HepG2 (cell line): Measurements from ENCODE around the gene BCDIN3D. TPM values are rescaled to one million over a fixed set of nuclear protein-coding genes. Genes with fewer than 3 reads are reported as not detected.
A peak's percentile ranks its signal among the peaks of the same experiment; 100 is the strongest.

Experiments
- ATAC-seq: fragments of 200-7000 bp; cut with Tn5 transposase; 3 replicates; pipeline ENCODE4 v1.9.1; 2020; ENCODE audit warnings: mild to moderate bottlenecking, moderate library complexity
- BruUV-seq: library from RNA; stranded (reverse); fragments of 400-500 nt; replicated peaks from 2 replicates; lab custom pipeline; 2021; lab: Mats Ljungman, UMichigan
- CTCF ChIA-PET: fragments of 300-600 bp; formaldehyde crosslinking; extraction: SDS; loops from one replicate; lab custom pipeline; 2021; ENCODE audit warnings: low total read pairs, inconsistent platforms, low intra/inter-chr PET ratio; lab: Yijun Ruan, JAX
- POLR2A ChIA-PET: fragments of 350-600 bp; sonication (Branson Sonifier 250); formaldehyde crosslinking; loops from one replicate; lab custom pipeline; 2020; ENCODE audit warnings: antibody characterized with exemption, inconsistent platforms; lab: Yijun Ruan, JAX
- DNase-seq: peaks from one replicate; pipeline ENCODE4 v3.0.0-alpha.2; 2015; ENCODE audit warnings: low spot score
- FAIRE-seq: peaks from 3 replicates; lab custom pipeline; 2011; peaks lifted over from hg19 to GRCh38; lab: Jason Lieb, UNC
- H2AFZ ChIP-seq: one replicate; pipeline ENCODE4 v1.6.1; 2011; ENCODE audit warnings: low read length, inconsistent platforms
- H3K27ac ChIP-seq: fragments of 300-600 bp; 3 replicates; pipeline ENCODE4 v1.8.0; 2011; ENCODE audit warnings: mixed run types, mild to moderate bottlenecking, mixed read lengths, low read length, inconsistent platforms; ENCODE audit not compliant: insufficient read depth; ENCODE audit errors: extremely low read length
- H3K27me3 ChIP-seq, 2 experiments: fragments of 200-600 bp in 1 of 2; 2 replicates in 1 of 2; 3 replicates in 1 of 2; pipeline versions ENCODE4 v1.6.0 to v1.8.0; 2011; ENCODE audit warnings: low read length in 2 of 2, mild to moderate bottlenecking in 2 of 2, moderate library complexity in 2 of 2, inconsistent platforms in 1 of 2; ENCODE audit not compliant: insufficient read depth in 2 of 2, control insufficient read depth in 1 of 2
- H3K36me3 ChIP-seq, 2 experiments: fragments of 200-600 bp in 1 of 2; replicated peaks in 1 of 2; 2 replicates in 1 of 2; 3 replicates in 1 of 2; pipeline versions ENCODE4 v1.5.1 to v1.8.0; 2011; ENCODE audit warnings: low read length in 2 of 2, inconsistent platforms in 1 of 2; ENCODE audit not compliant: insufficient read depth in 2 of 2, control insufficient read depth in 1 of 2
- H3K4me1 ChIP-seq: 2 replicates; pipeline ENCODE4 v1.5.1; 2012; ENCODE audit warnings: low read length, inconsistent platforms; ENCODE audit not compliant: insufficient read depth
- H3K4me2 ChIP-seq: 2 replicates; pipeline ENCODE4 v1.6.0; 2011; ENCODE audit warnings: low read depth, low read length, inconsistent platforms
- H3K4me3 ChIP-seq, 3 experiments: fragments of 200-600 bp in 1 of 3; sonication (generic), shearing (Covaris generic) in 1 of 3; replicated peaks in 1 of 3; 2 replicates each; pipeline ENCODE4 v1.5.1; 2011 to 2016; ENCODE audit warnings: low read length in 3 of 3, inconsistent platforms in 2 of 3, low read depth in 2 of 3, mild to moderate bottlenecking in 2 of 3, control low read depth in 1 of 3, mixed read lengths in 1 of 3; ENCODE audit not compliant: insufficient read depth in 1 of 3
- H3K79me2 ChIP-seq: one replicate; pipeline ENCODE4 v1.6.1; 2011; ENCODE audit warnings: low read length, inconsistent platforms; ENCODE audit not compliant: insufficient read depth
- H3K9ac ChIP-seq: 2 replicates; pipeline ENCODE4 v1.6.0; 2011; ENCODE audit warnings: mild to moderate bottlenecking, low read depth, low read length, inconsistent platforms; ENCODE audit not compliant: insufficient read depth
- H3K9me3 ChIP-seq: 2 replicates; pipeline ENCODE4 v1.5.1; 2012; ENCODE audit warnings: mild to moderate bottlenecking, low read length
- H4K20me1 ChIP-seq: 2 replicates; pipeline ENCODE4 v1.6.0; 2011; ENCODE audit warnings: inconsistent platforms, mild to moderate bottlenecking, low read length, moderate library complexity; ENCODE audit not compliant: insufficient read depth
- ERF ChIP-seq: IDR thresholded peaks from 2 replicates; pipeline ENCODE4 v1.6.1; 2018; ENCODE audit warnings: missing biosample characterization, missing genetic modification reagents
- NCOA1 ChIP-seq: sonication (generic); formaldehyde crosslinking; IDR thresholded peaks from 2 replicates; pipeline ENCODE4 v1.9.0; 2021; ENCODE audit warnings: missing genetic modification reagents
- RBM22 ChIP-seq: fragments of 200-400 bp; formaldehyde crosslinking; optimal IDR thresholded peaks from 2 replicates; pipeline ENCODE3; 2017; ENCODE audit warnings: mild to moderate bottlenecking, low read length, moderate library complexity
- SP1 ChIP-seq, 2 experiments: fragments of 450-650 bp in 1 of 2; sonication (generic) in 1 of 2; formaldehyde crosslinking in 1 of 2; IDR thresholded peaks; 2 replicates each; pipeline versions ENCODE4 v1.4.0 to v1.6.1; 2016 to 2020; ENCODE audit warnings: missing genetic modification reagents in 1 of 2
- ZMAT3 ChIP-seq: sonication (generic); formaldehyde crosslinking; conservative IDR thresholded peaks from 2 replicates; pipeline ENCODE4 v1.7.0; 2021; ENCODE audit warnings: missing genetic modification reagents
- ZNF878 ChIP-seq: sonication (generic); formaldehyde crosslinking; IDR thresholded peaks from 2 replicates; pipeline ENCODE4 v1.8.1; 2023; ENCODE audit warnings: mild to moderate bottlenecking, missing genetic modification reagents, moderate library complexity
- WGBS: methylation state at CpG from one replicate; pipeline ENCODE4 v1.1.6; 2017; ENCODE audit warnings: low lambda C conversion rate; 5-methylcytosine and 5-hydroxymethylcytosine counted together
- in situ Hi-C: cut with HindIII; loops from 2 replicates; pipeline ENCODE4 v1.10.0; 2017; ENCODE audit warnings: low pct_unique_long_range_greater_than_20kb; ENCODE audit not compliant: extremely low pct_ligation_motif_present
- intact Hi-C: fragments of 100-400 bp; cut with micrococcal nuclease; formaldehyde crosslinking; loops from one replicate; pipeline ENCODE4 v1.10.0; 2022; ENCODE audit not compliant: unreplicated experiment
- polyA plus RNA-seq, 8 experiments: library from polyadenylated mRNA; depleted of rRNA in 3 of 8; stranded (reverse) in 7 of 8; unstranded in 1 of 8; fragments of >200 nt; fragmentation: Illumina TruSeq in 4 of 8; extraction: Trizol in 4 of 8; gene quantifications; 2 replicates each; pipeline versions ENCODE4 v1.2.1 to v1.2.3, GENCODE V29; 2011 to 2016; ENCODE audit warnings: low read depth in 4 of 8, missing spikeins in 1 of 8, mixed read lengths in 1 of 8; ENCODE audit not compliant: insufficient read depth in 1 of 8
- total RNA-seq, 5 experiments: library from RNA; depleted of rRNA; stranded (reverse); fragments of >200 nt; fragmentation: Illumina TruSeq; extraction: Trizol; gene quantifications; 2 replicates each; pipeline ENCODE4 v1.2.3, GENCODE V29; 2016; ENCODE audit warnings: low read depth in 1 of 5
- TF ChIP-seq, protein P1 (sequence below): IDR thresholded peaks from 2 replicates; pipeline ENCODE4 v1.6.1; 2016; ENCODE audit warnings: low read depth, missing genetic modification reagents, missing compliant biosample characterization
- TF ChIP-seq, protein P2 (sequence below): sonication (generic); formaldehyde crosslinking; IDR thresholded peaks from 2 replicates; pipeline ENCODE4 v1.8.0; 2023; ENCODE audit warnings: mild to moderate bottlenecking, missing genetic modification reagents
- TF ChIP-seq, protein P3 (sequence below): sonication (generic); formaldehyde crosslinking; IDR thresholded peaks from 2 replicates; pipeline ENCODE4 v1.4.0; 2020; ENCODE audit warnings: missing genetic modification reagents, borderline replicate concordance
- TF ChIP-seq, protein P4 (sequence below): sonication (generic); formaldehyde crosslinking; IDR thresholded peaks from 2 replicates; pipeline ENCODE4 v1.8.1; 2023; ENCODE audit warnings: mild to moderate bottlenecking, moderate library complexity, missing genetic modification reagents

Gene BCDIN3D
- total and polyA plus RNA-seq, 2 of the 13 experiments (the other 11 are each of a cell fraction or from before 2014, with no cell fraction given) = 2.2 to 2.5 TPM

DNA sequence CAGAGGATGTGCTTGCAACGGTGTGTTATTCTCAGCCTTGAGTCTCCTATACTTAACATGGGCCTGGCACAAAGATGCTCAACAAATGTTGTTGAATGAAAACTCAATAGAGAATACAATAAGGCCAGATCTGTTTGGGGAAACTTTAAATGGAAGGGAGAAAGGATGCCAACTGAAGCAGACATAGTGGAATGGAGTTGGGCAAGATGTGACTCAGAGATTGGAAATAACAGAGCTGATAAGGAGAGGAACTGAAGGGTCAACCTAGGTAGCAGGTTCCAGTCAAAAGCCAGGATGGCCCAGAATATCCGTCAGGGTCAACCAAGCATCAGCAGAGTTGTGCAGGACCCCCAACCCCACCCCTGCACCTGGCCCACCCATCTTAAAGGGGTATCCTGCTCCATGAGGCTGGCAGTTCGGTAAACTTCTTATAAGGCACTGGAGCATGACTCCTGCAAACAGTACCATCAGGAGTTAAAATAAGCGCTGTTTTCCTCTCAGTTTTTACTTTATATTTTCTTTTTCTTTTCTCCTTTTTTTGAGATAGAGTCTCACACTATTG lies 1.1 kb upstream of the BCDIN3D start (continued):
- TF ChIP-seq, protein P1, sequence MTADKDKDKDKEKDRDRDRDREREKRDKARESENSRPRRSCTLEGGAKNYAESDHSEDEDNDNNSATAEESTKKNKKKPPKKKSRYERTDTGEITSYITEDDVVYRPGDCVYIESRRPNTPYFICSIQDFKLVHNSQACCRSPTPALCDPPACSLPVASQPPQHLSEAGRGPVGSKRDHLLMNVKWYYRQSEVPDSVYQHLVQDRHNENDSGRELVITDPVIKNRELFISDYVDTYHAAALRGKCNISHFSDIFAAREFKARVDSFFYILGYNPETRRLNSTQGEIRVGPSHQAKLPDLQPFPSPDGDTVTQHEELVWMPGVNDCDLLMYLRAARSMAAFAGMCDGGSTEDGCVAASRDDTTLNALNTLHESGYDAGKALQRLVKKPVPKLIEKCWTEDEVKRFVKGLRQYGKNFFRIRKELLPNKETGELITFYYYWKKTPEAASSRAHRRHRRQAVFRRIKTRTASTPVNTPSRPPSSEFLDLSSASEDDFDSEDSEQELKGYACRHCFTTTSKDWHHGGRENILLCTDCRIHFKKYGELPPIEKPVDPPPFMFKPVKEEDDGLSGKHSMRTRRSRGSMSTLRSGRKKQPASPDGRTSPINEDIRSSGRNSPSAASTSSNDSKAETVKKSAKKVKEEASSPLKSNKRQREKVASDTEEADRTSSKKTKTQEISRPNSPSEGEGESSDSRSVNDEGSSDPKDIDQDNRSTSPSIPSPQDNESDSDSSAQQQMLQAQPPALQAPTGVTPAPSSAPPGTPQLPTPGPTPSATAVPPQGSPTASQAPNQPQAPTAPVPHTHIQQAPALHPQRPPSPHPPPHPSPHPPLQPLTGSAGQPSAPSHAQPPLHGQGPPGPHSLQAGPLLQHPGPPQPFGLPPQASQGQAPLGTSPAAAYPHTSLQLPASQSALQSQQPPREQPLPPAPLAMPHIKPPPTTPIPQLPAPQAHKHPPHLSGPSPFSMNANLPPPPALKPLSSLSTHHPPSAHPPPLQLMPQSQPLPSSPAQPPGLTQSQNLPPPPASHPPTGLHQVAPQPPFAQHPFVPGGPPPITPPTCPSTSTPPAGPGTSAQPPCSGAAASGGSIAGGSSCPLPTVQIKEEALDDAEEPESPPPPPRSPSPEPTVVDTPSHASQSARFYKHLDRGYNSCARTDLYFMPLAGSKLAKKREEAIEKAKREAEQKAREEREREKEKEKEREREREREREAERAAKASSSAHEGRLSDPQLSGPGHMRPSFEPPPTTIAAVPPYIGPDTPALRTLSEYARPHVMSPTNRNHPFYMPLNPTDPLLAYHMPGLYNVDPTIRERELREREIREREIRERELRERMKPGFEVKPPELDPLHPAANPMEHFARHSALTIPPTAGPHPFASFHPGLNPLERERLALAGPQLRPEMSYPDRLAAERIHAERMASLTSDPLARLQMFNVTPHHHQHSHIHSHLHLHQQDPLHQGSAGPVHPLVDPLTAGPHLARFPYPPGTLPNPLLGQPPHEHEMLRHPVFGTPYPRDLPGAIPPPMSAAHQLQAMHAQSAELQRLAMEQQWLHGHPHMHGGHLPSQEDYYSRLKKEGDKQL (CRISPR knock-in tag) = no peak
- TF ChIP-seq, protein P2, sequence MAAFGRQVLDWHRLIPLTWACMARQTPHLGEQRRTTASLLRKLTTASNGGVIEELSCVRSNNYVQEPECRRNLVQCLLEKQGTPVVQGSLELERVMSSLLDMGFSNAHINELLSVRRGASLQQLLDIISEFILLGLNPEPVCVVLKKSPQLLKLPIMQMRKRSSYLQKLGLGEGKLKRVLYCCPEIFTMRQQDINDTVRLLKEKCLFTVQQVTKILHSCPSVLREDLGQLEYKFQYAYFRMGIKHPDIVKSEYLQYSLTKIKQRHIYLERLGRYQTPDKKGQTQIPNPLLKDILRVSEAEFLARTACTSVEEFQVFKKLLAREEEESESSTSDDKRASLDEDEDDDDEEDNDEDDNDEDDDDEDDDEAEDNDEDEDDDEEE (CRISPR knock-in tag) = no peak
- no peak for TF ChIP-seq ZMAT3 (CRISPR knock-in tag)

DNA sequence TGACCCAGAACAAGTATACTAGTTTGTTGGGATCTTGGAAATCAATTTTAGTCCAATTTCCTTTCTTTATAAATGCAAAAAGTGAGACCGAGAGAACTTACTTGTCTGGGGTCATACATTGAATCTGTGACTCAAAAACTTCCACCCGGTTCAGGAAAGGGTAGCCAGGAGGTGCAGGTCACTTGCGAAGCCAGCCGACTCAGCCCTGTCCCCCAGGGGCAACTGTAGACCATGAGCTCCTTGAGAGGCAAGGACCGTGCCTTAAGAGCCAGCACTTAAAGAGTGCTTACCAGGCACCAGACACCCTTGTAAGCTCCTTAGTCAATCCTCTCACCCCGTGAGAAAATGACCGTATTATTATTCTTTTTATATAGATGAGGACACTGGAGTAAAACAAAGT lies 505 bp upstream of the BCDIN3D start:
- BruUV-seq = no TSS peak
- WGBS = 94% methylated on average over 7 of the region's 7 CpGs
- Histone ChIP-seq H3K9me3 (no peaks in the 10 kb centered on the region), H3K4me1 (peaks cover 19% of the 10 kb centered on the region), H3K79me2 (peaks cover 7% of the 10 kb centered on the region), H3K36me3 (no peaks in the 10 kb centered on the region), H3K27ac (peak overlapping the region; percentile 92), H4K20me1 (no peaks in the 10 kb centered on the region), H3K4me3 (peak overlapping the region; percentile 94 to 99 (median 97); a peak in 5 of 6 replicates), H3K27me3 (peaks cover 2 to 10% of the 10 kb centered on the region in 2 experiments; a peak in 2 of 5 replicates), H2AFZ (peak overlapping the region; percentile 84), H3K9ac (peak overlapping the region; percentile 93), H3K4me2 (peak overlapping the region; percentile 96)
- CTCF ChIA-PET = no interaction called here
- intact Hi-C loops = no loop called here
- DNase-seq (no peak), FAIRE-seq (no peak), ATAC-seq (no peak)
- POLR2A ChIA-PET = interaction anchor here (0.7 to 2.1 kb wide), 14 partner anchors 8 to 579 kb away, joined by 3 to 39 read pairs (median 4); partner anchors contain the start of genes NCKAP5L, PRPF40B and TMBIM6
- in situ Hi-C loops = no loop called here
- TF ChIP-seq, protein P3, sequence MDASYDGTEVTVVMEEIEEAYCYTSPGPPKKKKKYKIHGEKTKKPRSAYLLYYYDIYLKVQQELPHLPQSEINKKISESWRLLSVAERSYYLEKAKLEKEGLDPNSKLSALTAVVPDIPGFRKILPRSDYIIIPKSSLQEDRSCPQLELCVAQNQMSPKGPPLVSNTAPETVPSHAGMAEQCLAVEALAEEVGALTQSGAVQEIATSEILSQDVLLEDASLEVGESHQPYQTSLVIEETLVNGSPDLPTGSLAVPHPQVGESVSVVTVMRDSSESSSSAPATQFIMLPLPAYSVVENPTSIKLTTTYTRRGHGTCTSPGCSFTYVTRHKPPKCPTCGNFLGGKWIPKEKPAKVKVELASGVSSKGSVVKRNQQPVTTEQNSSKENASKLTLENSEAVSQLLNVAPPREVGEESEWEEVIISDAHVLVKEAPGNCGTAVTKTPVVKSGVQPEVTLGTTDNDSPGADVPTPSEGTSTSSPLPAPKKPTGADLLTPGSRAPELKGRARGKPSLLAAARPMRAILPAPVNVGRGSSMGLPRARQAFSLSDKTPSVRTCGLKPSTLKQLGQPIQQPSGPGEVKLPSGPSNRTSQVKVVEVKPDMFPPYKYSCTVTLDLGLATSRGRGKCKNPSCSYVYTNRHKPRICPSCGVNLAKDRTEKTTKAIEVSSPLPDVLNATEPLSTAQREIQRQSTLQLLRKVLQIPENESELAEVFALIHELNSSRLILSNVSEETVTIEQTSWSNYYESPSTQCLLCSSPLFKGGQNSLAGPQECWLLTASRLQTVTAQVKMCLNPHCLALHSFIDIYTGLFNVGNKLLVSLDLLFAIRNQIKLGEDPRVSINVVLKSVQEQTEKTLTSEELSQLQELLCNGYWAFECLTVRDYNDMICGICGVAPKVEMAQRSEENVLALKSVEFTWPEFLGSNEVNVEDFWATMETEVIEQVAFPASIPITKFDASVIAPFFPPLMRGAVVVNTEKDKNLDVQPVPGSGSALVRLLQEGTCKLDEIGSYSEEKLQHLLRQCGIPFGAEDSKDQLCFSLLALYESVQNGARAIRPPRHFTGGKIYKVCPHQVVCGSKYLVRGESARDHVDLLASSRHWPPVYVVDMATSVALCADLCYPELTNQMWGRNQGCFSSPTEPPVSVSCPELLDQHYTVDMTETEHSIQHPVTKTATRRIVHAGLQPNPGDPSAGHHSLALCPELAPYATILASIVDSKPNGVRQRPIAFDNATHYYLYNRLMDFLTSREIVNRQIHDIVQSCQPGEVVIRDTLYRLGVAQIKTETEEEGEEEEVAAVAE (CRISPR knock-in tag) = no peak
- TF ChIP-seq ZNF878 (CRISPR knock-in tag) (0 out of 2 replicates have a peak, but pooled peaks have one; percentile 6), ERF (CRISPR knock-in tag) (no peak), SP1 (IDR thresholded peaks at IDR 0.05) (no peak), SP1 (CRISPR knock-in tag; IDR thresholded peaks at IDR 0.05) (no peak), RBM22 (no peak), NCOA1 (CRISPR knock-in tag) (no peak)
- TF ChIP-seq, protein P4, sequence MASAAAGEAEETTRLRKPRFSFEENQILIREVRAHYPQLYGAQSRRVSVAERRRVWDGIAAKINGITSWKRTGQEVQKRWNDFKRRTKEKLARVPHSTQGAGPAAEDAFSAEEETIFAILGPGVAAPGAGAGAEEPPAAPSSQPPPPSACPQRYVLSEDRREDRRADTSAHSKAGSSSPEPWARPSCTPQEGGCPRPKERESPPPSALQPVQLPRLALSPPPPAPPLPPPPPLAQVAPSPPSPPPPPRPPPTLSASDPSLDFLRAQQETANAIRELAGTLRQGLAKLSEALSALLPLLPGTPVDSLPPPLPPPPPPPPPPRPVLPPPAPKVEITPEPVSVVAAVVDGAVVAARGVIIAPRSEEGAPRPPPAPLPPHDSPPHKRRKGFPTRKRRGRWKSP = peak; percentile 19; the same call in 1 of the 2 replicates
